Dedifferentiated amniotic fluid mesenchymal stem cell (primary cell): ENCODE data around the gene TYK2.
"Not testable (repeated sequence)": the region's sequence is repeated elsewhere in the genome, so short reads cannot be mapped to it uniquely, and the experiment has no call there.

Experiments used
- DNase-seq: peaks from one replicate; pipeline ENCODE4 v3.0.0-alpha.2; 2016; ENCODE audit errors: extremely low spot score

TYK2 gene

DNA sequence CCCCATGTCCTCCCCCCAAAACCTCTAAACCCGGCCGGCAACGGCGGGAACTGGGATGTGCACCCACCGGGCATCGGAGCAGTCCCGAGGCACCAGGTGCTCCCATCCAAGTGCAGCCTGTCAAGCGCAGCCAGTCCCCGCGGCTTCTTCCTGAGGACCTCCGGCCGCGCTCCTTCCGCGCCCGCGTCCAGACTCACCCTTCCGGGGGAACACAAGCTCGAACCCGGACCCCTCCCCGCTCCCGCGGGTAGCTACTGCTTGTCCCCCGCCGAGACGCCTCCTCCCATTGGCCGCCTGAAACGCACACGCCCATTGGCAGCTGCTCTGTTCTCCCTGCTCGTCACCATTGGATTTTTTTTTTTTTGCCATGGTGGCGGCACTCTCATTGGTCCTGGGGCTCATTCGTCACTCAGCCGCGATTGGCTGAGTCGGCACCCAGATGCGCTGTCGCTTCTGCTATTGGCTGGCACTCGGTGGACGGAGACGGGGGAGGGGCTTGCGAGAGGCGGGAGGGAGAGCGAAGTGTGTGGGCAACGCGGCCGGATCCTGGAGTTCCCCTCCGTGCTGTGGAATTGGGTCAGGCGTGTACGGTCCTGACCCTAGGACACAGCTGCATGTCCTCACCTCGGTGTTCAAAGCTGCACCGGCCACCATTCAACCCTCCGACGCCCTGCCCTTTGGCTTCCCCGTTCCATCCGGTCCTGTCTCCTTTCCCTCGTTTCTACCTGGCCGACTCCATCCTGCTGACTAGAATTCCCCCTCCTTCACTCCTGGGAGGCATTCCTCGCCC lies at the start of gene TYK2:
Gene TYK2, minus strand, starts transcription at position 260 of the 790 bp plus-strand sequence. CDS start 2,166 bp downstream, outside the sequence.
- DNase-seq = peak; percentile 98

DNA sequence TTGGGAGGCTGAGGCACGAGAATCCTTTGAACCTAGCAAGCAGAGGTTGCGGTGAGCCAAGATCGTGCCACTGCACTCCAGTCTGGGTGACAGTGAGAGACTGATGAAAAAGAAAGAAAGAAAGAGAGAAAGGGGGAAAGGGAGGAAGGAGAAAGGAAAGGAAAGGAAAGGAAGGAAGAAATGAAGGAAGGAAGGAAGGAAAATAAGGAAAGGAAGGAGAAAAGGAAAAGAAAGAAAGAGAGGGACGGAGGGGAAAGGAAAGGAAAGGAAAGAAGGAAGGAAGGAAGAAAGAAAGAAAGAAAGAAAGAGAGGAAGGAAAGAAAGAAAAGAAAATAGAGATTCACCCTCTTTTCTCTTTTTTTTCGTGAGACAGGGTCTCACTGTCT lies 48.6 kb upstream of the TYK2 start:
- no peak for DNase-seq

DNA sequence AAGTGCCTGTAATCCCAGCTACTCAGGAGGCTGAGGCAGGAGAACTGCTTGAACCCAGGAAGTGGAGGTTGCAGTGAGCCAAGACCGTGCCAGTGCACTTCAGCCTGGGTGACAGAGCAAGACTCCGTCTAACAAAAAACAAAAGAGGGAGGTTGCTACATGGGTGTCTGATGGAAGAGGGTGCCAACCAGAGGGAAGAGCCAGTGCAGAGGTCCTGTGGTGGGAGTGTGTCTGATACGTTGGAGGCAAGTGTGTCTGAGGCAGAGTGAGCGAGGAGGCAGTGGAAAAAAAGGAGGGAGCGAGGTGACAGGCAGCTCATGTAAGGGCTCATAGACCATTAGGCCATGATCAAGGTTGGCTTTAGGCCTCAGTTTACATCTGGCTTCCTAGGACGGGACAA lies 46.8 kb upstream of the TYK2 start:
- DNase-seq = no peak

DNA sequence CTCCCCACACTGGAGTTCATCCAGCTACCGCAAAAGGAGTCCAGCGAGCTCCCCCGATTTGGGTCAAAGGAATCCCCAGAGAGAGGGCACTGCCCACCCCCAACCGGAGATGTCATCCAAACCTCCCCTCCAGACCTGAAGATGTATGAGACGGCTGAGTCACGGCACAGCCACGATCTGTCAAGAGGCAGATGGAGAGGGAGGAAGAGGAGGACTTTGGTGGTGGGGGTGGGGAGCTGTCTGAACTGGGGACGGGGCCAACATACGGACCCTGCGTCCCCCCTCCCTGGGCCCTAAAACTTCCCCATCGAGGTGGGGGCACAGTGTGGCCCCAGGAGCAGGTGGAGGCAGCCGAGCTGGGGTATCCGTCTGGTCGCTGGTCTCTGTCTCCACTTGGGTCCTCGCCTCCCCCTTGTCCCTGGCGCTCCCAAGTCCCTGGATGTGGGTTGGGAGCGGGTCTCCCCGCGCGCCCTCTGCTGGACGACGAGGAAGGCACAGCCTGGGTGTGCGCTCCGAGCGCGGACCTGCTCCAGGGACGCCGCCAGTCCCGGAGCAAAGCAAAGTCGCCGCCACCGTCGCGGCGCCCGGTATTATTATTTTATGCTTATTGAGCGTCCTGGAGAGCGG lies 43.8 kb upstream of the TYK2 start:
- no peak for DNase-seq

DNA sequence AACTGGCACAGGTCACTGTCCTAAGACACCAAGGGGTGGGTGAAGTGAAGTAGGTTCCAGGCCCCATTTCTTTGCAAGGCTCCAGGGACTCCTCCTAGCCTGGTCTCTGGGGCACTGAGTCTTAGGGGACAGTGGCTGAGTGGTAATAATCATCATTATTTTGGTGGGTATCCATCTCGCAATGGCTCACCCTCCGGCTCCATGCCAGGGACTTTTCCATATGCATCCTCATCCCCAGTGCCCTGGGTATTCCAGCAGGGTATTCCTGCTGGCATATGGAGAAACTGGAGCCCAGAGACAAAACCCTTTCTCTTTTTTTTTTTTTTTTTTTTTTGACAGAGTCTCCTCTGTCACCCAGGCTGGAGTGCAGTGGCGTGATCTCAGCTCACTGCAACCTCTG lies 42.5 kb upstream of the TYK2 start:
- no peak for DNase-seq

DNA sequence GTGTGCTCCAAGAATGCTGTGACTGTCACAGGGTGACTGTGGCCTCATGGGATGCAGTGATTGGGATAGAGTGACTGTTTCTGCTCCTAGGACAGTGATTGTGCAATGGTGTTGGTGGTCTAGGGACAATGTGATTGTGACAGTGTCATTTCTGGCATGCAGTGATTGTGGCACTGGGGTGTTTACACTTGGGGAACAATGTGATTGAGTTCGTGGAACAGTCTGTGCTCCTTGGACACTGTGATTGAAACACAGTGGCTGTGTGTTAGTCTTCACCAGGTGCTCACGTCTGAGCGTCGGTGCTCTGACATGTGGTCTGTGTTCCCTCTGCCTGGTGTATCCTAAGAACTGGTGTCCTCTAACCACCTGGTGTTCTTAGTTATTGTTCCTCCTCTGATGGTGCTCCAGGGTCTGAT lies 41.7 kb upstream of the TYK2 start:
- no peak for DNase-seq

DNA sequence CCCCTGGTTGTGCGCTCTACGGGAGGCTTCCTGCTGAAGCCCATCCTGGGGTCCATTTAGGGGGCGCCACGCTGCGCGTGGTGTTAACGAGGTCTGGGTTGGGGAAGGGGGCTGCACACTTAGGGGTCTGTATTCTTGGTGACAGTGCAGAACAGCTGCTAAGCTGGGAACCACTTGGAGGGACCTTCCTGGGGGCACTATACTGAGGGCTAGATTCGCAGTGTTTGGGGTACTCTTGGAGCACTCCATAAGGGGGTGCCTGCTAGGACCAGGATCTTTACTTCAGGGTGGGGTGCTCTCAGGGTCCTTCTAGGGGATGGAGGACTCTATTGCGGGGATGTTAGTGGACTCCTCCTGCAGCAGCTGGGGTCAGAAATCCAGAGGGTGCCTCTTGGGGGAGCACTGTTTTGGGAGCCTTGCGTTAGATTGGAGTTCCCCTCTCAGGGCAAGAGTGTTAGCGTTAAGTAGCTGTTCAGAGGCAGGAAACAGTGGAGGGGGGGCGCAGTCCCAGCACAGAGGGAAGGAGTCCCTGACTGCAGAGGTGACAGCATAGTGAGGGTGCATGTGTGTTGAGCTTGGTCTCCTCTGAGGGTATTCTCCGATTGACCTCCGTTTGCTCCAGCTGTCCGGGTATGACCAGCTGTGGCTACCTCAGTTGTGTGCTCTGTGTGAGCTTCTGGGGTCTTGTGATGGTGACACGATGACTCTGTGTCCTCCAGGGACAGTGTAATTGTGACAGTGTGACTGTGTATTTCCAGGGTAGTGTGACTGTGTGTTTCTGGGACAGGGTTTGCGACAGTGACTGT lies 41.1 kb upstream of the TYK2 start:
- DNase-seq = no peak

DNA sequence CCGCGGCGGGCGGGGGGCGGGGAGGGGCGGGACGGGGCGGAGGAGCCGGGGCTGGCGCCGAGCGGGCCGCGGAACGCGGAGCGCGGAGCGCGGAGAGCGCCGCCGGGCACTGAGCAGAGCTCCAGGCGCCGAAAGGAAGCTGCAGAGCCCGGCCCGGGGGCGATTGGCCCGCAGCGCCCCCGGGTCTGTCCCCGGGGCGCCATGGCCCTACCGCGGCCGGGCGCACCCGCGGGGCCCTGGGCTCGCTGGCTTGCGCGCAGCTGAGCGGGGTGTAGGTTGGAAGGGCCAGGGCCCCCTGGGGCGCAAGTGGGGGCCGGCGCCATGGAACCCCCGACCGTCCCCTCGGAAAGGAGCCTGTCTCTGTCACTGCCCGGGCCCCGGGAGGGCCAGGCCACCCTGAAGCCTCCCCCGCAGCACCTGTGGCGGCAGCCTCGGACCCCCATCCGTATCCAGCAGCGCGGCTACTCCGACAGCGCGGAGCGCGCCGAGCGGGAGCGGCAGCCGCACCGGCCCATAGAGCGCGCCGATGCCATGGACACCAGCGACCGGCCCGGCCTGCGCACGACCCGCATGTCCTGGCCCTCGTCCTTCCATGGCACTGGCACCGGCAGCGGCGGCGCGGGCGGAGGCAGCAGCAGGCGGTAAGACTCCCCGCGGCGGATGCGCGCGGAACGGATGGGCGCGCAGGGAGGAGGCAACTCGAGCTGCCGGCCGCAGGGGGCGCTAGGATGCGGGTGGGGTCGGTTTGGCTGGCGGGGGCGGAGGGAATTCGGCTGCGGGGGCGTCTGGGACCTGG lies 40.3 kb upstream of the TYK2 start, which contains the start of gene PDE4A:
Gene PDE4A, plus strand, starts transcription at position 95 of the 796 bp plus-strand sequence. Its CDS starts 227 bp downstream, at position 322.
- DNase-seq = no peak

DNA sequence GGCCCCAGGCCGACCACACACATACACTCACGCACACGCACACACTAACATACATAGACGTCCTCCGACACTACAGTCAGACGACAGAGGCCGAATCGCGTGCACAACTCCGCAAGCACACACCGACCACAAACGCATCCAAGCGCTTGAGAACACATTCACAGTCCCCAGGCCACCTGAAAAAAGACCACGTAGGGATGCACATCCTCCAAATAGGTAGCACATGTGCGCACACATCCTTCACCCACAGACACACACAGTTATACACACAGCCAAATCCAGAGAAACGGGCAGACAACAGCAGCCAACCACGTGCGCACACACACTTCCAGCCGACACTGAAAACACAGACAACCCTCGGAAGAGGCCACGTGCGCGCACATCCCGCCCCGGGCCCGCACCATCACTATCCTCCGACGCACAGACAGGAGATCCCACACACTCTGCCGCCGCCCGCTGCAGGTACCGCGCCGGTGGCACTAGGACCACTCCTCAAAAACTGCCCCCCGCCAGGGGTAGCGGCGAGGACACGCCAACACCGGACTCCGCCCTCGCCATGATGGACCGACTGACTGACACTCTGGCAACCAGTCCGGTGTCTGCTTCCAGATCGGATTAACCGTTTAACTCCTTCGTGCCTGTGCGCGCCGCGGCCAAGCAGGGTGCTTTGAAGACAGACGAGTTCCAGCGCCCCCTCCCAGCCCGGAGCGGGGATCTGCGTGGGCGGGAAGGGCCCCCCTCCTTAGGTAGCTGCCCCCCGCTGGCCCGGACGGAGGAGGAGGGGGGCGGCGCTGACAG lies 39.5 kb upstream of the TYK2 start:
- DNase-seq = no peak

DNA sequence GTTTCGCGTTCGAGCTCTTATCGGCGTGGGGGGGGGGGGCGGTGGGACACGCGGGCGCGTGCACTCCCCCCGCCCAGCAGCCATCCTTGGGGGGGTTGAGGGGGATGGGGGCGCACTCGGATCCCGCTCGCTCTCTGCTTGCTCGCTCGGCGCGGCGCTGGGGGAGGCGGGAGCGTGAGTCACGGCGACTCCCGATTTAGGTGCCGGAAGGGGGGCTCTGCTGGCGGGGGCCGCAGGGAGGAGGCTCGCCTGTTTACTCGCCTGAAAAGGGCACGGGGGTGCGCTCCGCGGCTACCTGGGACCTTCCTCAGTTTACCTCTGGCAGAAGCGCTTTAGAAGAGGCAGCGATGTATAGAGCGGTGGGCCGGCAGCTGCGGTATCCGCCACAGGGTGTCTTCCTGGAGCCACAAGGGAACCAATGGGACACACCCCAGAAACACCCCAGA lies 38.9 kb upstream of the TYK2 start:
- no peak for DNase-seq

DNA sequence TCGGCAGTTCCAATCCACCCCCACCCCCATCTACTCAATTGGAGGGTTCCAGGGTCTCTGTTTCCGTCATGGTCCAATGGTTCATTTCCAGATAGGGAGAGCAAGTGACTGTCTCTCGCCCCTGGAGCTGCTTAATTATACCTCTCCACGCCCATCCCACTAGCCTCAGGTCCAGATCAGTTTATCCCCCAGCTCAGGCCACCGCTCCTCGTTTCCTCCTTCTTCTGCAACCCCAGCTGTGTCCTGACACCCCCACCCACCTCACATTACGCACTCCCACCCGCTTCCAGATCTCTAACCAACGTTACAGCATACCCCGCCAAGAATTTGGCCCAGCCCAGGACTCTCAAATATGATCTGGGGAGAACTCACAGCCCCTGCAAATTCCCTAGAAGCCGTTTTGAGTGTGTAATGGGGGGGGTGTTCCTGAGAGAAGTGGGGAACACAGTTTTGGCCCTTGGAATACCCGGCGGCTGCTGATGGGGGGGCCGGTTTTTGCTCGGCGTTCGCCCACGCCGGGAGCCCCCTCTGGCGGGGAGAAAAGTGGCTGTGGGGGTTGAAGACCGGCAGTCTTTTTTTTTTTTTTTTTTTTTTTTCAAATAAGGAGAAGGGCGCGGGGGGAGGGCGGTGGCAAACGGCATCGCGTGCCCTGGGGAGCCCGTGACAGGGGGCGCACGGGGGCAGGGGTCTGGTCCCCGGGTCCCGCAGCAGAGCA lies 38.3 kb upstream of the TYK2 start:
- no peak for DNase-seq

DNA sequence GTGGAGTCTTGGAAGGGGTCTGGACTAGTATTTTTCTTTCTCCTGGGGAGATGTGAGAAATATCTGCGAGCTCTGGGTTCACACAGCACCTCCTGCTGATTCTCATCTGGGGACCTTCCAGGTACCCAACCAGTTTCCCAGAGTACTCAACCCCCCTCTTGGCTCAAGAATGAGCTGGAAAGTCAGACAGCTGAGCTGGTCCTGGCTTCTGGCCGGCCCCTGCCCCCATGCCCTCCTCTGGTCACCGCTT lies 37.8 kb upstream of the TYK2 start:
- no peak for DNase-seq

DNA sequence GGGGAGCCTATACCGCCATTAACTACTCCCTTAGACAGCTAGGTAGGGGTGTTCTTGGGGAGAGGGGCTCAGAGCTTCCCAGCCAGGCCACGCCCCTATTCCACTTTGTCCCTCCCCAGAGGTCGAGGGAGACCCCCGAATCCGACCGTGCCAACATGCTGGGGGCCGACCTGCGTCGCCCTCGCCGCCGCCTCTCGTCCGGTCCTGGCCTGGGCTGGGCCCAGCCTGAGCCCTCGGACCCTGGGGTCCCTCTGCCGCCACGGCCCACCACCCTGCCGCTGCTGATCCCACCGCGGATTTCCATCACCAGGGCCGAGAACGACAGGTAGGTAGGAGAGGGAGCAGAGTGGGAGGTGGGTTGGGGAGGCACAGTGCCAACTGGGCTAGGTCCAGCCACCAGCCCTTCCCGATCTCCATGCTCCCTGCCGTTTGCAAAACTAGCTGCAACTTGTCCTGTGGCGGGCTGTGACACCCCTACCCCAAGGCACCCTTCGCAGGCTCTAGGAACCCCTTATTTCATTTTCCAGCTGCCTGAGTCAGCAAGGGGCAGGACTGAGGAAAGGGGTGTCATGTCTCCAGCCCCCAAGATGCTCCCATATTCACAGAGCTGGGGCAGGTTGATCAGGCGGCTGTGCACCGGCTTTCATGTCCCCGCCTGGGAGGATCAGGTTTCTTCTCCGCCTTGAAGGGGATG lies 37.3 kb upstream of the TYK2 start:
- DNase-seq = no peak

DNA sequence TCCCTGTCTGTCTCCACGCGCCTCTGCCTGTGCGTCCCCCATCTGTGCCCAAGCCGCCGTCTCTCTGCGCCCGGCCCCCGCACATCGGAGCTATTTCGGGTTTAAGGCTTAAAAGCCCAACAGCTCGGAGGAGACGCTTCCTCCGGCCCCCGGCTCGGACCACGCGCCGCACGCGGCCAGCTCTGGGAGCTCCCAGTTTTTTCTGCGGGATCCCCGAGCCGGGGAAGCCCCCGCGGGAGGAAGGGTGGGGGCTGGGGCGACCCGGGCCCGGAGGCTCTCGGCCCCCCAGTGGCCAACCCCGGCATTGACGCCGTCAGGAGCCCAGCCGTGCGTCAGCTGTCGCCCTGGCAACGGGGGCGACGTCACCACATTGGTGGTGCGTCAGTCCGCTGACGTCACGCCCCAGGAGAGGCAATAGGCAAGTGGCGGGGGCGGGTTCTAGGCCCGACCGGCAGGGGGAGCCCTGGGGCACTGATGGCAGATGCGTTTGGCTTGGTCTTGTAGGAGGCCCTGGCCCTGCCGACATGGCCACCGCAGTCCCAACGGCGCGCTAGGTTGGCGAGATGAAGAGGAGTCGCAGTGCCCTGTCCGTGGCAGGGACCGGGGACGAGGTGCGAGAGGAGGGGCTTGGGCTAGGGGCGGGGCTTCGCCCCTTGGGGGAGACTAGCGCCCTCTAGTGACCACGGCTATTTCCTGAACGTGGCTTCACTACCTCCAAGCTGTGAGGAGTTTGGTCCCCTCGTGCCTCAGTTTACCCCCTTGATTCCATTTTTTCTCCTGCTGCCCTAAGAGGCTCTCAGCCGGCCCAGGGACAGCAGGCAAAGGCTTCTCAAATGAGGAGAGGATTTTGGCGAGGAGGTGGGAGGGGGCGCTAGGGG lies 36.2 kb upstream of the TYK2 start:
- DNase-seq = peak; percentile 73

DNA sequence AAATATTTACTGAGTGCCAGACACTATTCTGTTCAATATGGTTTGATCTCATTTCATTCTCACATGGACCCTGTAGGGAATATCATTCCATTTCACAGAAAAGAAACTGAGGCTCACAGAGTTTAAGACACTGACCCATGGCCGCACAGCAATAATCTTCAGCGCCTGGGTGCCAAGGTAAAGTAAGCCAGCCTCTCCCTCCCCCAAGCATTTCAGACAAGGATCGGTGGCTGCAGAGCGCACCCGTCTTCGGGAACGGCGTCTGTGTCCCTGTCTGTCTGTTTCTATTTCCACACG lies 35.7 kb upstream of the TYK2 start:
- DNase-seq = no peak

DNA sequence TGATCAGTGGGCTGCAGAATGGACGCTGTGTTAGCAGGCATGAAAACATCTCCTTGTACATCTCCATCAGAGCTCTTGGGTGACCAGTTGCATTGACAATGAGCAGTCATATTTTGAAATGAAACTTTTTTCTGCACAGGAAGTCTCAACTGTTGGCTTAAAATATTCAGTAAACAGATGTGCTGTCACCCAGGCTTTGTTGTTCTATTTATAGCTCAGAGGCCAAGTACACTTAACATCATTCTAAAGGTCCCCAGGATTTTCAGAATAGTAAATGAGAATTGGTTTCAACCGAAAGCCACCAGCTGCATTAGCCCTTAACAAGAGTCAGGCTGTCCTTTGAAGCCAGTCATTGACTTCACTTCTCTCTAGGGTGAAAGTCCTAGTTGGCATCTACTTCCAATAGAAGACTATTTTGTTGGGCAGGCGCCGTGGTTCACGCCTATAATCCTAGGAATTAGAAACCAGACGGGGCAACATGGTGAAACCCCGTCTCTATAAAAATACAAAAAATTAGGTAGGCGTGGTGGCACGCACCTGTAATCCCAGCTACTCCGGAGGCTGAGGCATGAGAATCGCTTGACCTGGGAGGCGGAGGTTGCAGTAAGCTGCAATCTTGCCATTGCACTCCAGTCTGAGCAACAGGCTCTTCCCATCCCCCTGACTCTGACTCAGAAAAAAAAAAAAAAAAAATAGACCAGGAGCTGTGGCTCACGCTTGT lies 32.0 kb upstream of the TYK2 start:
- no peak for DNase-seq

DNA sequence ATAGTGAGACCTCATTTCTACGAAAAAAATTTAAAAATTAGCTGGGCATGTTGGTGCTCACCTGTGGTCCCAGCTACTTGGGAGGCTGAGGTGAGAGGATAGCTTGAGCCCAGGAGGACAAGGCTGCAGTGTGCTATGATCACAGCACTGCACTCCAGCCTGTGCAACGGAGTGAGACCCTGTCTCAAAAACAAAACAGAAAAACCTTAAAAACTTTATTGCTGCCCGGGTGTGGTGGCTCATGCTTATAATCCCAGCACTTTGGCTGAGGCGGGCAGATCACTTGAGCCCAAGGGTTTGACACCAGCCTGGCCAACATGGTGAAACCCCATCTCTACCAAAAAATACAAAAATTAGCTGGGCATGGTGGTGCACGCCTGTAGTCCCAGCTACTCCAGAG lies 30.9 kb upstream of the TYK2 start:
- DNase-seq = not testable (repeated sequence)

DNA sequence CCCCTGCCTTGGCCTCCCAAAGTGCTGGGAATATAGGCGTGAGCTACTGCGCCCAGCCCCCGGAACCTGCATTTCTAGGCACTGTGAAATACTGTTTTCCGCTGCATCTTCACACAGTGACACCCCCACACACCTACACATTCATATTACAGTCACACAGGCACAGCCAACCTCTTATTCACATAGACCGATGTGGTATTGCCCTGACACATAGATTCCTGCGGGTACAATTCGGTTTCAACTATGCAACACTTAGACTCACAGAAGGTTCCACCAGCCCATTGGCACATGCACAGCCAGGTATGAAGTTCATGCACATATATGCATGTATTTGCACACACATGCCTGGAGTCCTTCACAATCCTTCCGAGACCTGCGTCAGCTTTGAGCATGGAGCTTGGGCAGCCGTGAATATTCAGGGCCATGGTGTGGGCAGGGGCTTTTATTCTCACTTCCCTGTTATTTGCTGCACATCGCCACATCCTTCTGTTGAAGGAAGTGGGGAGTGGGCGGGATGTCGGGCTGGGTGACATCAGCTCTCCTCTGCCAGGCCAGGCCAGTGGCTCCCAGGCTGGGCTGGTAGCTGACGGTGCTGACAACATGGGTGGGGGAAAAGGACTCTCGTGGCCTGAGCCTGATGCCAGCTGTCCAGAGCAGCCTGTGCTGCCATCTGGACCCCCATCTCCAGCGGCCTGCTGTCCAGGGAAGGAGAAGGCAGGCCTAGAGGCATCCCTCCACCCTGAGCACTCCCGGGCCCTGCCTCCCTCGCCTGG lies 28.3 kb upstream of the TYK2 start:
- no peak for DNase-seq
